Measurements from ENCODE around the gene CAMTA1.

Gene CAMTA1

DNA sequence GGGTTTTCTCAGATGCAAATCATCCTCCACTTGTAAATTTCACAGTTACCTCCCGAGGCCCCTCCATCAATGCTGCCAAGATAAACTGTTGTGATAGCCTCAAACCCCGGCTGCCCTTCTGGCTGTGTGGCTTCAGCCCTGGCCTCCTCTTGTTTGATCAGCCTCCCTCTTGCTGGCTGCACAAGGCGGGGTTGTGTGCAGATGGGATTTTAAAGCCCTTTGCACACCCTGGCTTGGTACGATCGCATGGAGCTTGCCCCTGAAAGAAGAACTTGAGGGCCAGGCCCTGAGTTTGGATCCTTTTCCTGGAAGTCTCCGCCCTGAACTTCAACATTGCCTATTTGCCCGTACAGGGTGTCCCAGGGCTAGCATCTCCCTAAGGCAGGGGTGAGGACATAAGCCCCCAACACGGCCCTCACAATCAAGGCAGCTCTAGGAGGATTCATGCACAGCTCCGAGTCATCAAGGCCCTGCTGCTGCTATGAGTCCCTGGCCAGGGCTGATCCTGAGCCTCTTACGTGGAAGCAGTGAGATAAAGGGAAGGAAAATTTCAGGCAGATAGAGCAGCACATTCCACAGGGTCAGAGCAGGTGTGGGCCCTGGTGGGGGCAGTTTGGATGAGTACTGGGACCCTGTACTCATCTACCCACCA, 804.6 kb downstream of the CAMTA1 start:
- TF ChIP-seq ZC3H10 (CRISPR knock-in tag; IDR thresholded peaks at IDR 0.05) (no peak), TOX (CRISPR knock-in tag; IDR thresholded peaks at IDR 0.05; ENCODE audit: borderline replicate concordance) (no peak), GLIS3 (CRISPR knock-in tag; IDR thresholded peaks at IDR 0.05) (no peak), ISL1 (CRISPR knock-in tag; IDR thresholded peaks at IDR 0.05) (no peak), RARB (CRISPR knock-in tag; IDR thresholded peaks at IDR 0.05) (no peak), ZFP30 (CRISPR knock-in tag; IDR thresholded peaks at IDR 0.05) (no peak), TCF4 (CRISPR knock-in tag; IDR thresholded peaks at IDR 0.05; ENCODE audit: borderline replicate concordance) (no peak), ESRRG (CRISPR knock-in tag; IDR thresholded peaks at IDR 0.05) (no peak), OSR1 (CRISPR knock-in tag; IDR thresholded peaks at IDR 0.05) (no peak)
- TF ChIP-seq, protein P1, sequence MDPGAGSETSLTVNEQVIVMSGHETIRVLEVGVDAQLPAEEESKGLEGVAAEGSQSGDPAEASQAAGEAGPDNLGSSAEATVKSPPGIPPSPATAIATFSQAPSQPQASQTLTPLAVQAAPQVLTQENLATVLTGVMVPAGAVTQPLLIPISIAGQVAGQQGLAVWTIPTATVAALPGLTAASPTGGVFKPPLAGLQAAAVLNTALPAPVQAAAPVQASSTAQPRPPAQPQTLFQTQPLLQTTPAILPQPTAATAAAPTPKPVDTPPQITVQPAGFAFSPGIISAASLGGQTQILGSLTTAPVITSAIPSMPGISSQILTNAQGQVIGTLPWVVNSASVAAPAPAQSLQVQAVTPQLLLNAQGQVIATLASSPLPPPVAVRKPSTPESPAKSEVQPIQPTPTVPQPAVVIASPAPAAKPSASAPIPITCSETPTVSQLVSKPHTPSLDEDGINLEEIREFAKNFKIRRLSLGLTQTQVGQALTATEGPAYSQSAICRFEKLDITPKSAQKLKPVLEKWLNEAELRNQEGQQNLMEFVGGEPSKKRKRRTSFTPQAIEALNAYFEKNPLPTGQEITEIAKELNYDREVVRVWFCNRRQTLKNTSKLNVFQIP (CRISPR knock-in tag; IDR thresholded peaks at IDR 0.05; ENCODE audit: borderline replicate concordance, low read depth) = no peak
- TF ChIP-seq, protein P2, sequence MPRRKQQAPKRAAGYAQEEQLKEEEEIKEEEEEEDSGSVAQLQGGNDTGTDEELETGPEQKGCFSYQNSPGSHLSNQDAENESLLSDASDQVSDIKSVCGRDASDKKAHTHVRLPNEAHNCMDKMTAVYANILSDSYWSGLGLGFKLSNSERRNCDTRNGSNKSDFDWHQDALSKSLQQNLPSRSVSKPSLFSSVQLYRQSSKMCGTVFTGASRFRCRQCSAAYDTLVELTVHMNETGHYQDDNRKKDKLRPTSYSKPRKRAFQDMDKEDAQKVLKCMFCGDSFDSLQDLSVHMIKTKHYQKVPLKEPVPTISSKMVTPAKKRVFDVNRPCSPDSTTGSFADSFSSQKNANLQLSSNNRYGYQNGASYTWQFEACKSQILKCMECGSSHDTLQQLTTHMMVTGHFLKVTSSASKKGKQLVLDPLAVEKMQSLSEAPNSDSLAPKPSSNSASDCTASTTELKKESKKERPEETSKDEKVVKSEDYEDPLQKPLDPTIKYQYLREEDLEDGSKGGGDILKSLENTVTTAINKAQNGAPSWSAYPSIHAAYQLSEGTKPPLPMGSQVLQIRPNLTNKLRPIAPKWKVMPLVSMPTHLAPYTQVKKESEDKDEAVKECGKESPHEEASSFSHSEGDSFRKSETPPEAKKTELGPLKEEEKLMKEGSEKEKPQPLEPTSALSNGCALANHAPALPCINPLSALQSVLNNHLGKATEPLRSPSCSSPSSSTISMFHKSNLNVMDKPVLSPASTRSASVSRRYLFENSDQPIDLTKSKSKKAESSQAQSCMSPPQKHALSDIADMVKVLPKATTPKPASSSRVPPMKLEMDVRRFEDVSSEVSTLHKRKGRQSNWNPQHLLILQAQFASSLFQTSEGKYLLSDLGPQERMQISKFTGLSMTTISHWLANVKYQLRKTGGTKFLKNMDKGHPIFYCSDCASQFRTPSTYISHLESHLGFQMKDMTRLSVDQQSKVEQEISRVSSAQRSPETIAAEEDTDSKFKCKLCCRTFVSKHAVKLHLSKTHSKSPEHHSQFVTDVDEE (CRISPR knock-in tag; IDR thresholded peaks at IDR 0.05) = no peak
- TF ChIP-seq, protein P3, sequence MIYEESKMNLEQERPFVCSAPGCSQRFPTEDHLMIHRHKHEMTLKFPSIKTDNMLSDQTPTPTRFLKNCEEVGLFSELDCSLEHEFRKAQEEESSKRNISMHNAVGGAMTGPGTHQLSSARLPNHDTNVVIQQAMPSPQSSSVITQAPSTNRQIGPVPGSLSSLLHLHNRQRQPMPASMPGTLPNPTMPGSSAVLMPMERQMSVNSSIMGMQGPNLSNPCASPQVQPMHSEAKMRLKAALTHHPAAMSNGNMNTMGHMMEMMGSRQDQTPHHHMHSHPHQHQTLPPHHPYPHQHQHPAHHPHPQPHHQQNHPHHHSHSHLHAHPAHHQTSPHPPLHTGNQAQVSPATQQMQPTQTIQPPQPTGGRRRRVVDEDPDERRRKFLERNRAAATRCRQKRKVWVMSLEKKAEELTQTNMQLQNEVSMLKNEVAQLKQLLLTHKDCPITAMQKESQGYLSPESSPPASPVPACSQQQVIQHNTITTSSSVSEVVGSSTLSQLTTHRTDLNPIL (CRISPR knock-in tag; IDR thresholded peaks at IDR 0.05; ENCODE audit: low read depth) = no peak
- ATAC-seq = no peak

DNA sequence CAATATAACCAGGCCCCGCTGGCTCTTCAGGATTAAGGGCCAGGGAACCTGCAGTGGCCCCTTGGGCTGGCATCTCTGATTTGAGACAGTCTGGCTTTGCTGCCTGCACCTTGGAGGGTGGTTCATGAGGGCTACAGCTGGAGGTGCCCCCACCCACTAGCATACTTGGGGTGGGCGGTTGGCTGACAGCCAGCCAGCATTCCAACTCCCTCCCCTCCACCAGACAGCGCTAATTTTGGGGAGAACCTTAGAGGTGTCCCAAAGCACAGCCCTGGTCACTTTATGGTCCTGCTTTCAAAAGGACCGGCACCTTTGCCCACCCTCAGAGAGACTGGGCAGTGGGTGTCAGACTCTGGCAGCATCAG, 805.2 kb downstream of the CAMTA1 start:
- TF ChIP-seq, protein P4, sequence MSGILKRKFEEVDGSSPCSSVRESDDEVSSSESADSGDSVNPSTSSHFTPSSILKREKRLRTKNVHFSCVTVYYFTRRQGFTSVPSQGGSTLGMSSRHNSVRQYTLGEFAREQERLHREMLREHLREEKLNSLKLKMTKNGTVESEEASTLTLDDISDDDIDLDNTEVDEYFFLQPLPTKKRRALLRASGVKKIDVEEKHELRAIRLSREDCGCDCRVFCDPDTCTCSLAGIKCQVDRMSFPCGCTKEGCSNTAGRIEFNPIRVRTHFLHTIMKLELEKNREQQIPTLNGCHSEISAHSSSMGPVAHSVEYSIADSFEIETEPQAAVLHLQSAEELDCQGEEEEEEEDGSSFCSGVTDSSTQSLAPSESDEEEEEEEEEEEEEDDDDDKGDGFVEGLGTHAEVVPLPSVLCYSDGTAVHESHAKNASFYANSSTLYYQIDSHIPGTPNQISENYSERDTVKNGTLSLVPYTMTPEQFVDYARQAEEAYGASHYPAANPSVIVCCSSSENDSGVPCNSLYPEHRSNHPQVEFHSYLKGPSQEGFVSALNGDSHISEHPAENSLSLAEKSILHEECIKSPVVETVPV (CRISPR knock-in tag; IDR thresholded peaks at IDR 0.05) = no peak
- TF ChIP-seq GLIS3 (CRISPR knock-in tag; IDR thresholded peaks at IDR 0.05) (no peak), ZFP3 (CRISPR knock-in tag; IDR thresholded peaks at IDR 0.05) (no peak), RARB (CRISPR knock-in tag; IDR thresholded peaks at IDR 0.05) (no peak), ZC3H10 (CRISPR knock-in tag; IDR thresholded peaks at IDR 0.05) (no peak), ZFP30 (CRISPR knock-in tag; IDR thresholded peaks at IDR 0.05) (no peak), ESRRG (CRISPR knock-in tag; IDR thresholded peaks at IDR 0.05) (no peak)
- TF ChIP-seq, protein P5, sequence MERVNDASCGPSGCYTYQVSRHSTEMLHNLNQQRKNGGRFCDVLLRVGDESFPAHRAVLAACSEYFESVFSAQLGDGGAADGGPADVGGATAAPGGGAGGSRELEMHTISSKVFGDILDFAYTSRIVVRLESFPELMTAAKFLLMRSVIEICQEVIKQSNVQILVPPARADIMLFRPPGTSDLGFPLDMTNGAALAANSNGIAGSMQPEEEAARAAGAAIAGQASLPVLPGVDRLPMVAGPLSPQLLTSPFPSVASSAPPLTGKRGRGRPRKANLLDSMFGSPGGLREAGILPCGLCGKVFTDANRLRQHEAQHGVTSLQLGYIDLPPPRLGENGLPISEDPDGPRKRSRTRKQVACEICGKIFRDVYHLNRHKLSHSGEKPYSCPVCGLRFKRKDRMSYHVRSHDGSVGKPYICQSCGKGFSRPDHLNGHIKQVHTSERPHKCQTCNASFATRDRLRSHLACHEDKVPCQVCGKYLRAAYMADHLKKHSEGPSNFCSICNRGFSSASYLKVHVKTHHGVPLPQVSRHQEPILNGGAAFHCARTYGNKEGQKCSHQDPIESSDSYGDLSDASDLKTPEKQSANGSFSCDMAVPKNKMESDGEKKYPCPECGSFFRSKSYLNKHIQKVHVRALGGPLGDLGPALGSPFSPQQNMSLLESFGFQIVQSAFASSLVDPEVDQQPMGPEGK (CRISPR knock-in tag; IDR thresholded peaks at IDR 0.05; ENCODE audit: borderline replicate concordance) = no peak
- ATAC-seq = no peak

DNA sequence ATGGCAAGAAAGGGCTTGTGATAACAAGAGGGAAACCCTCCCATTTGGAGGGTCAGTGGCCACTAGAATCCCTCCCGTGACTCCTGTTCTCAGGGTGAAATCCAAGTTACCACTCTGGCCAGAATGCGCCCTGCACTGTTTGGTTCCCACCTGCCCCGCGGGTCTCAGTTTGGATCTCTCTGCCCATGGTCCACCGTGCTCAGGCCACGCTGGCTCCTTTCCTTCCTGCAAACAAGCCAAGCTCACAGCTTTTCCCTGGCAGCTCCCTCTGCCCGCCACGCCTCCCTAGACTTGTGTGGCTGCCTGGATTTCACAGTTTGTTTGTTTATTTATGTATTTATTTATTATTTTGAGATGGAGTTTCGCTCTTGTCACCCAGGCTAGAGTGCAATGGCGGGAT, 806.3 kb downstream of the CAMTA1 start:
- TF ChIP-seq GLIS3 (CRISPR knock-in tag; IDR thresholded peaks at IDR 0.05) (no peak), ZC3H10 (CRISPR knock-in tag; IDR thresholded peaks at IDR 0.05) (no peak), ZNF8 (CRISPR knock-in tag; IDR thresholded peaks at IDR 0.05) (no peak), RARB (CRISPR knock-in tag; IDR thresholded peaks at IDR 0.05) (no peak), TCF4 (CRISPR knock-in tag; IDR thresholded peaks at IDR 0.05; ENCODE audit: borderline replicate concordance) (no peak), ISL1 (CRISPR knock-in tag; IDR thresholded peaks at IDR 0.05) (no peak), CSDC2 (CRISPR knock-in tag; IDR thresholded peaks at IDR 0.05) (no peak), ARNTL (CRISPR knock-in tag; IDR thresholded peaks at IDR 0.05; ENCODE audit: borderline replicate concordance, low read depth) (no peak), ZFP30 (CRISPR knock-in tag; IDR thresholded peaks at IDR 0.05) (no peak)
- no peak for ATAC-seq
